ENCODE results near the gene HTR2A. TPM values are rescaled to one million over a fixed set of nuclear protein-coding genes. Genes with fewer than 3 reads are reported as not detected.

The HTR2A gene
- total RNA-seq, 1 donor from 2014 or later, result not detected

- TF ChIP-seq CTCF (IDR thresholded peaks at IDR 0.05; ENCODE audit: insufficient read depth, low read length, poor library complexity, severe bottlenecking), result no peak
- peak; percentile 95 for DNase-seq (ENCODE audit: low read depth)
- Histone ChIP-seq H3K4me3 (ENCODE audit: low read depth, low read length) (no peak overlapping the region), H3K27me3 (ENCODE audit: control insufficient read depth, insufficient read depth, low read length) (no peaks in the 10 kb centered on the region), H3K36me3 (ENCODE audit: control insufficient read depth, insufficient read depth, low read length) (no peaks in the 10 kb centered on the region)
Measured at GRCh38 chr13:46804391-46804815, 92.5 kb downstream of the HTR2A start.

- no peak for DNase-seq (ENCODE audit: low read depth)
- Histone ChIP-seq H3K4me3 (ENCODE audit: low read depth, low read length) (no peak overlapping the region), H3K36me3 (ENCODE audit: control insufficient read depth, insufficient read depth, low read length) (no peaks in the 10 kb centered on the region), H3K27me3 (ENCODE audit: control insufficient read depth, insufficient read depth, low read length) (no peaks in the 10 kb centered on the region)
- no peak for TF ChIP-seq CTCF (IDR thresholded peaks at IDR 0.05; ENCODE audit: insufficient read depth, low read length, poor library complexity, severe bottlenecking)
Measured at GRCh38 chr13:46803586-46803985, 93.3 kb downstream of the HTR2A start.

GRCh38 chr13:46801858-46802257 lies 95.0 kb downstream of the HTR2A start:
- Histone ChIP-seq H3K27me3 (ENCODE audit: control insufficient read depth, insufficient read depth, low read length) (no peaks in the 10 kb centered on the region), H3K4me3 (ENCODE audit: low read depth, low read length) (no peak overlapping the region), H3K36me3 (ENCODE audit: control insufficient read depth, insufficient read depth, low read length) (no peaks in the 10 kb centered on the region)
- no peak for TF ChIP-seq CTCF (IDR thresholded peaks at IDR 0.05; ENCODE audit: insufficient read depth, low read length, poor library complexity, severe bottlenecking)
- DNase-seq (ENCODE audit: low read depth), result no peak

- no peak for TF ChIP-seq CTCF (IDR thresholded peaks at IDR 0.05; ENCODE audit: insufficient read depth, low read length, poor library complexity, severe bottlenecking)
- Histone ChIP-seq H3K36me3 (ENCODE audit: control insufficient read depth, insufficient read depth, low read length) (no peaks in the 10 kb centered on the region), H3K4me3 (ENCODE audit: low read depth, low read length) (no peak overlapping the region), H3K27me3 (ENCODE audit: control insufficient read depth, insufficient read depth, low read length) (no peaks in the 10 kb centered on the region)
- DNase-seq (ENCODE audit: low read depth), result no peak
Measured at GRCh38 chr13:46799139-46799538, 97.7 kb downstream of the HTR2A start.

GRCh38 chr13:46797501-46798237 lies 99.2 kb downstream of the HTR2A start:
- TF ChIP-seq CTCF (IDR thresholded peaks at IDR 0.05; ENCODE audit: insufficient read depth, low read length, poor library complexity, severe bottlenecking), result no peak
- H3K27me3 ChIP-seq (ENCODE audit: control insufficient read depth, insufficient read depth, low read length), result no peaks in the 10 kb centered on the region
- peak overlapping the region; percentile 68 for H3K4me3 ChIP-seq (ENCODE audit: low read depth, low read length)
- peak; percentile 14 for DNase-seq (ENCODE audit: low read depth)
- no peaks in the 10 kb centered on the region for H3K36me3 ChIP-seq (ENCODE audit: control insufficient read depth, insufficient read depth, low read length)
